ENCODE results near the gene OTUD4.
"Not testable (repeated sequence)": the region's sequence is repeated elsewhere in the genome, so short reads cannot be mapped to it uniquely, and the experiment has no call there.

The OTUD4 gene

DNA sequence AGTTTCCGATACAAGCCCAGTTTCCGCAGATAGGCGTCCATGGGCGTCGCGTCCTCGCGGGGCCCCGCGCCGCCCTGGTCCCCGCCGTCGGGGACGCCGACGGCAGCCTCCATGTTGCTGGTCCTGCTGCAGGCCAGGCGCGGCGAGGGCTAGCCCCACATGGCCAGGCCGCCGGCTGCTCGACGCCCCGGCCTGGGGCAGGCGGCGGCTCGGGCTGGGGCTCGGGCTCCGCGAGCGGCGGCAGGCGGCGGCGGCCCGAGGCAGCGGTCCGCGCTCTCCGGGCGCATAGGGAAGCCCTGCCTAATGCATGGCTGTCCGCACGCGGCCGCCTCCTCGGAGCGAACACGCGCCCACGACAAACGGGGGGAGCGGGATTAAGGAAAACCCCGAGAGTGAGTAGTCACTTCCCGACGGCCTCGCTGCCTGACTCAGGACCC lies 510 bp downstream of the OTUD4 start:
- not testable (repeated sequence) for DNase-seq (ENCODE audit: low read depth in 2 of 2)

DNA sequence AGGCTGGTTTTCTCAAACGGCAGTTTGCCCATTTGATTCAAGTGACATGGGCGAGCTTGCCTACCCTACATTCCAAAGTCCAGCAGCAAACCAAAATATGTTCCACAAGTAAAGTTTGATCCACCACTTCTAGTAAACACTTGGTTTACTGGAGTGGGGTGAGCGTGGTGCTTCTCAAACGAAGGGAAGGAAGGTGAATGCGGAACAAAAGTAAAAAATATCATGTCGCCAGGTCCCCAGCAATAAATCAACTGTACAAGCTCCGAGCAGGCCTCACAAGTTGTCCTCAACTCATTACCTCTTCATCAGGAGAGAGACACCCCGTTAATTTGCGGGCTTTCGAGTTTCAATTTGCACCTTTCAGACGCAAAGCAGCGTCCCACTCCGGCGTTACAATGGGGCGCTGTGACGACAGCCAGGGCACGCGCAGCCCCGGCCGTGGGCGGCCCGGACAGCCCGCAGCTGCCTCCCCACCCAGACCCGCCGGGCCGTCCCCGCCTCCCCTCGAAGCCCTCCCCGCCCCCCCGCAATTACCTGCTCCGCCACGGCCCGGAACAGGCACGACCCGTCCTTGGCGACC lies 1.0 kb downstream of the OTUD4 start:
- DNase-seq (ENCODE audit: low read depth in 2 of 2): peak; percentile 65 to 77

DNA sequence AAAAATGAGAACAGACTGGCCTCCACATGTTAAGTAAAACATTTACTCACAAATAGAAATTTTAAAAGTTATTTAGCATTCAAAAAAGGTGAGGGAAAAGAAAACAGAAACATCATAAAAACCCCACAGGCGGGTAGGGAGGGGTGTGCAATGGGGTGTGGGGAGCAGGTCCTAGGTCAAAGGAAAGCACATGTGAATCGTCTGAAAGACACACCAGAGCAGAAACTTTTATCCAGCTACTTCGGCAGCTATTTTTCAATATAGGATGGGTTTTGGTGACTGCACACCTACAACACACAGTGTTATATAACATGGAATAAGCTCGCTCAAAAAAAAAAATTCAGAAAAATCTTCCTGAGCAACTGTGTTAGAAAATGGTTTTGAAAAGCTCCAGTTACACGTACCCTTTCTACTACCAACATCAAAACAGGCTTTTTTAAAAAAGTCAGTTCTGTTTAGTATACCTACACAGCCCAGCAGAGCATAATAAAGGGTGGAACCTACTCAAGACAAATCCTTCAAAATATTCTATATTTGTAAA lies 1.6 kb downstream of the OTUD4 start:
- no peak for DNase-seq (ENCODE audit: low read depth in 2 of 2)

DNA sequence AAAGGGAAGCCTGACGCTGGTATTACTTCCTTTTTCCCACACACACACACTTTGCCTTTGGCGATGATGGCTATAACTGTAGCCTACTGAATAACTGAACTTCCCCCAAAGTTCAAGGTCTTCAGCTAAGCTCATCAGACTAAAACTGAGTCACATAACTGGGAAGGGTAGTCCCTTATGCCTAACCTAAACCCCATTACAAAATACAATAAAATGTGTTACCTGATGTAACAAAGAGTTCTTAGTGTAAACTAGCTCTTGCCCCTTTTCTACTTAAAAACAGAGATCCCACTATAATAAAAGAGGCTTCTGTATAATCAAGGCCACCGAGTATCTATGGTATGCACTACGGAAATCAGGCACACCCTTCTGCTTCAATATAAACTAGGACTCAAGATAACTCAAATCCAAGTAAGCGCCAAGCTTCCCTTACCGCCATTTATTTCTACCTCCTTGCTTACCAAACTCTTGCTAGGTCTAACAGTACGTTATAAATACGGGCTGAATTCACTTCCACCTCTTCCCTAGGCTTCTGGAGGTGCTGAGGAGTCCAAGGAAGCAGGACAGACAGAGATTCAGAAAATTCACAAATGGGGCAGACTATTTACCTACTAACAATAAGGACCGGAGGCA lies 2.4 kb downstream of the OTUD4 start:
- no peak for DNase-seq (ENCODE audit: low read depth in 2 of 2)

DNA sequence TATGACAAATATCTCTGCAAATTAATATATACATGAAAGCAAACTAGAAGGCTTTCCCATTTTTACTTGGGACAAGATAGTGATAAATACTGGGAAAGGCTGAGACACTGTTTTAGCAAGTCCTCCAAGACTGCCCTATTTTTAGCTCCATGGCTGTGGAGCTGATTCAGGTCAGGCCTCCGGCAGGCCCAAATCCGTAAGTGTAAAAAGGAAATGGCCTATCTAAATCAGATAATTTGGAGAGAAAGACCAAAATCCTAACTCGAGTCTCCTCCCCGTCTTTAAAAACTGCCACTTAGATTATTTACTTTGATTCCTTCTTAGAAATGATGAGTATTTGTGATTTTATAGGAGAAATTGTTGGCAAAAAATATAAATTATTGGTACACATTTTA lies 2.9 kb downstream of the OTUD4 start:
- no peak for DNase-seq (ENCODE audit: low read depth in 2 of 2)

DNA sequence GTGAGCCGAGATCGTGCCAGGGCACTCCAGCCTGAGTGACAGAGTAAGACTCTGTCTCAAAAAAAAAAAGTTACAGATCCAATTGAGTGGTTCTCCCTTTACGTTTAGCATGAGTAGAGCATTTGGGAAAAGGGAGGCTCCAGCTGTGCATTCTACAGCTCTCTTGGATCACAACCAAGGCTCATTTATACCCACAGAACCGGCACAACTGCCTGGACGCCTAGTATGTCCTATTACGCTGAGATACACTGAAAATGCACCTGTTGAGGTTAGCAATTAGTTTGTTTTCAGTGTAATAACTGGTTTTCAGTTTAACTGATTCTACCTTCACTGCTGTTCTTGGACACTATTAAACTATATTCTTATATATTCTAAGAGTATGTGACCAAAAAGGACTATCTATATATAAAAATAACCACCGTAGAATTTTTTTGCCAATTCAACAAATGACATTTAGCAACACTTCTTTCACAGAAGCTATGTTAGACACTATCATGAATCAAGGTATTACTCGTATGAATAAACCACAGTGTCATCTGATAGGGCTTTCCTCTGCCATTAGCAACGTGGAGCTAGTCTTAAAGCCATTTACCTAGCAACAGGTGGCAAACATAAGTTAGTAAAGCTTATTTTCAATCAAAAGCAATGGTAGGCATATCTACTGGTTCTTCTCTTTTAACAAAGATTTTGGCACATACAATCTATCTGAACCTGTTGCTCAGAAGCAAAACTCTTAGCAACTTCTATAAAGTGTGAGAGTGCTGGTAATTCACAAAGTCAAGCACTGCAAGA lies 3.6 kb downstream of the OTUD4 start:
- no peak for DNase-seq (ENCODE audit: low read depth in 2 of 2)

DNA sequence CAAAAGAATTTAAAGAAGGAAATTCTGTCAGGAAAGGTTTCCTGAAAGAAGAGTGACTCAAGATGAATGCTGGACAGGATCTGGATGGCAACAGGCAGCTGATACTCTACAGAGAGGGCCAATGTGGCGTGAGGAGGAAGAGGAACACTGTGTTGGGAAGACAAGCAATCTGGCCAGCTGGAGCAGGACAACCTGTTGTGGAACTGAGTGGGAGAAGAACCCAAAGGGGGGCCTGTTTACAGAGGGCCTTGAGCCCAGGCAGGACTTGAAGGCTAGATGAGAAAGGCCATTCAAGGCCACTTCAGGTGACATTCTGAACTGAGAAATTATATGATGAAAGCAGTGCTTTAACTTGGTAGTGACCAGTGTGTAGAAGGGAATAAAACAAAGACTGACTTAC lies 8.5 kb downstream of the OTUD4 start:
- no peak for DNase-seq (ENCODE audit: low read depth in 2 of 2)

DNA sequence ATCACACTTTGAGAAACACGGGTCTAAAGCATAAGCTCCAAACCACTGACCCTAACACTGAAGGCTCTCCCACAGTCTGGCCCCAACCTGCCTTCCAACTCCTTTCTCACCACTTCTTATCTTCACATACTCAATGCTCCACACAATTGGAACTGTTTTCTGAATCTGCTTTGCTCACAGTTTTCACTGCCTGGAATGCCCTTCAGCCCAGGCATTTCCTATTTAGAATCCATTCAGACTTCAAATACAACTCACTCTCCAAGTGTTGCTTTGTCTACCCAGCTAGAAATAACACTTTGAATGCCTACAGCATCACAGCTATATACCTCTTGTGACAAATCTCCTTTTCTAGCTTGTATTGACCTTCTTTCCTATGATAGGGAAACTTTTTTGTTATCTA lies 10.2 kb downstream of the OTUD4 start:
- no peak for DNase-seq (ENCODE audit: low read depth in 2 of 2)

DNA sequence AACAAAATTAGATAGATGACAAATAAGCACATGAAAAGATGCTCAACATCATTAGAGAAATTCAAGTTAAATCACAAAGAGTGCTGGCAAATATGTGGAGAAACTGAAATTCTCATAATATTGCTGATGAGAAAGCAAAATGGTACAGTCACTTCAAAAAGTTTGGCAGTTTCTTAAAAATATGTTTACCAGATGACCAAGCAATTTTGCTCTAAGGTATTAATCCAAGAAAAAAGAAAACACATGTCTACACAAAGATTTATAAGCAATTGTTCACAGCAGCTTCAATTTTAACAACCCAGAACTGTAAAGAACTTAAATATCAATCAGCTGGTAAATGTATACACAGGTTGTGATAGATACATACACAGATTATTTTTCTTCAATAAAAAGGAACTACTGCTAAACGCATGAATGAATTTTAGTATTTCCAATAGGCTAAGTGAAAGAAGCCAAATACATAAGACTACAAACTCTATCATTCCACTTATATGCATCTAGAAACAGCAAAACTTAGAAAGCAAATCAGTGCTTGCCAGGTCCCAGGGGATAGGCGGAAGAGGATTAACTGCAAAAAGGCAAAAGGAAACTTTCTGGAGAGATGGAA lies 11.7 kb downstream of the OTUD4 start:
- no peak for DNase-seq (ENCODE audit: low read depth in 2 of 2)

DNA sequence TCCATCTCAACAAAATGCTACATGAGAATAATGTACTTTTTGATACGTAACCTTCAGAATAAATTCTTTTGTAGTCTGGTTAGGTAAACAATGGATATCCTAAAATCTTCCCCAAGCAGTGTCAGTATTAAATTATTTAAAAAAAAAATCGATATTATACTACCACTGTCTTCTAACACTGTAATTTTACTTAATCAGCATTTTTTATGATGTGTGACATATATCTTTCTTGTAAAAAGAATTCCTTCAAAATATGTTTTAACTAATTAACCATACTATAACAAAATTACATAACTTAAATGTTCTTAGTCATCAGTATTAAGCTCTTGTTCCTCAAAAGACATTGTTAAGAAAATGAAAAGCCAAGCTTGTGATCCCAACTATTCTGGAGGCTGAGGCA lies 12.5 kb downstream of the OTUD4 start:
- no peak for DNase-seq (ENCODE audit: low read depth in 2 of 2)

DNA sequence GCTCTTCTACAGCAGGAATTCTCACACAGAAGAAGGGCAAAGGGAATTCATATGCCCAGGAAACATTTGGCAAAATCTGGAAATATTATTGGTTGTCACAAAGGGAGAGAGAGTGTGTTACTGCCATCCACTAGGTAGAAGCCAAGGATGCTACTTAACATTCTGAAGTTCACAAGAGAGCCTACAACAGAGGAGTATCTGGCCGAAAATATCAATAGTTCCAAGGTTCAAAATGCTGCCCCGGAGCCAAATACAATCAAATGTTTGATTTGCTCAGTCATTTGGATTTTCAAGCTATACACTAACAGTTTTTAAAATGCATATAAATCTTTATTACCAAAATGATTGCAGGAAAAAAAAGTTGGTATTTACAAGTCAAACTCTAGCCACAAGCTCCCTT lies 18.8 kb downstream of the OTUD4 start:
- no peak for DNase-seq (ENCODE audit: low read depth in 2 of 2)

DNA sequence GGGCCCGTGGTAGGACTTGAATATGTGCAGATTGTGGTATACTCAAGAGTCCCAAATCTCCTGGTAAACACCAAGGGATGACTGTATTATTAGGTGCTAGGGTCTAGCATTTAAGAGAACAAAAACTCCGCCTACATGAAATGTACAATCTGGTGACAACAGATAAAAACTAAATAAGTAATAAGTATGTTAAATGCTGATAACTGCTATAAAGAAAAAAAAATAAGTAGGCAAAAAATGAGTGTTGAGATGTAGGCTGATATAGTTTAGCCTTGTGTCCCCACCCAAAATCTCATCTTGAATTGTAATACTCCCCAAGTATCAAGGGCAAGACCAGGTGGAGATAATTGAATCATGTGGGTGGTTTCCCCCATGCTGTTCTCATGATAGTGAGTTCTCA lies 23.4 kb downstream of the OTUD4 start:
- DNase-seq (ENCODE audit: low read depth in 2 of 2): no peak

DNA sequence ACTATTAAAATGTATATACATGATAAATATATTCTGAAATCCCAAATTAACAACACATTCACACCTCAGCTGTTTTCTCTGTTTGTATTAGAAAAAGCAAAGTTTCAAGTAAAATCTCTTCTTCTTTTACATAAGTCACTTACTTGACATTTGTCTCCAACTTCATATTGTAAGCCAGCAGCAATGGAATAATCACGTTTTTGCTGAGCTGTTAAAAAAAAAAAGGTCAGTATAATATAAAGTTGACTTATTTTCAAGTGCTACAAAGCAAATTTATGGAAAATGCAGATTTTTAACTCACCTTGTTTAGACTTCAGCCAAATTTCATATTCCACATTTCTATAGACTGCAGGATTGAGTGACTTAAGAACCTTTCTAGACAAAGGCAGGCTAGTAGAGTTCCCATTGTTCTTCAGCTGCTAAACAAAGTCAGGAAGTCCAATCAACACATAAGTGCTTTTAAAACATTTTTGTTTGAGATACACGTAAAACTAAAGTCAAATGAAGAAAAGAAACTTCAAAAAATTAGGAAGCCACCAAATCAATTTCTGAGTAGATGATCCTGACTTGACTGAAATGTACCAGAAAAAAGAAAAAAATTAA lies 25.0 kb downstream of the OTUD4 start:
- no peak for DNase-seq (ENCODE audit: low read depth in 2 of 2)

DNA sequence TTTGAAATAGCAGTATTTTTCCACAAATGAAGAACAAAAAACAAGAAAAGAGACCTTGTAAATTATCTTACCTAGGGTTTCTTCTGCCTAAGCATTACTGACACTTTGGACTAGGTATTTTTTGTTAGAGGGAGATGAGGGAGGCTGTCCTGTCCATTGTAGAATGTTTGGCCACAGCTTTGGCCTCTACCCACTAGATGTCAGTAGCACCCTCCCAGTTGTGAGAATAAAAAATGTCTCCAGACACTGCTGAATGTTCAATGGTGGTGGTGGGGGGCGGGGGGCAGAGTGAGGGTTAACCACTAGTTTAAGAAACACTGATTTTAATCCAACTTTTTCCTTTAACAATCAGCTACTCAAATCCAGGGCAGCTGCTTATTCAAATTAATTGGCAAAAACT lies 25.8 kb downstream of the OTUD4 start:
- no peak for DNase-seq (ENCODE audit: low read depth in 2 of 2)

DNA sequence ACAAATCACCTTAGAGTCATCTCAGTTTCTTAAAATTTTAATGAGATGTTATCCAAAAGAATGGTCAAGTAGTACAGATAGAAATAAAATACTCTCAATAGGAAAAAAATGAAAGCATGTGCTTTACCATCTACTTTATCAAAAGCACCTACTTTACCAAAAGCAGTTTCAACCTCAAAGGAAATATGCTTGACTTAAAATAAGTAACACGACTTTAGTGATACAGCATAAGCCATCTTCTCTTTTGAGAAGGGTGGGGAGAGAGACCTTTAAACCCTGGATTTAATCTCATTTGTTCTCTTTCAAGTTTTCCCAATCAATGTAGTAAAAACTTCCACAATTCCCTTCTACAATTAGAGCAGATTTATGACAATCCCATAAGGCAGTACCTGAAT lies 26.5 kb downstream of the OTUD4 start:
- no peak for DNase-seq (ENCODE audit: low read depth in 2 of 2)

DNA sequence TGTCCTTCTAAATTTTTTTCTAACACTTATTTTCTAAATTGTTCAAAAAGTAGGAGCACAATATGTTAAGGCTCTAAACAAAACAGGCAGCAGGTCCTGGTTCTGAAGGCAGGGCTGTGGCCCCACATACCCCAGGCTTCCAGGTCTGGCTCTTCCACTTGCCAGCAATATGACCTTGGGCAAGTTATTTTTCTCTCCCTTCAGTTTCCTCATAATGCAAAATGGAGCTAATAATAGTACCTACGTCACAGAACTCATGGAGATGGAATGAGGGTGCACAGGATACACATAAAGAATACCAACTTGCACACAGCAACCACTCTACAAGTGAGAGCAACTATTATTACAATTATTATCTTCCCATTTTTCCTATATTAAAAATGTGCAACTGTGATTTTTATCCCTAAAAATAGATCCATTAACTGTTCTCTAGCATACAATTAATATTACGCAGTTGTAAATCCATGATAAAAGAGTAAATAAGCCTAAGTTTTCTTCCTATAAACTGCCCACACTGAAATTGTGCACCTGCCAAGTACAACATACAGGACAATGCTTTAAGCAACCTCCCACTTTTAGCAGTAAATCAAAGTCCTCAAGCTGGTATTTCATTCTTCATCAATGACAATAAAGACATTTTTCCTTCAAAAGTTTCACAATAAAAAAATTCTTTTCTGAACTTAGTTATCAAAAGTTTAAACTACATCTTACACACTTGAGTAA lies 27.0 kb downstream of the OTUD4 start:
- no peak for DNase-seq (ENCODE audit: low read depth in 2 of 2)

DNA sequence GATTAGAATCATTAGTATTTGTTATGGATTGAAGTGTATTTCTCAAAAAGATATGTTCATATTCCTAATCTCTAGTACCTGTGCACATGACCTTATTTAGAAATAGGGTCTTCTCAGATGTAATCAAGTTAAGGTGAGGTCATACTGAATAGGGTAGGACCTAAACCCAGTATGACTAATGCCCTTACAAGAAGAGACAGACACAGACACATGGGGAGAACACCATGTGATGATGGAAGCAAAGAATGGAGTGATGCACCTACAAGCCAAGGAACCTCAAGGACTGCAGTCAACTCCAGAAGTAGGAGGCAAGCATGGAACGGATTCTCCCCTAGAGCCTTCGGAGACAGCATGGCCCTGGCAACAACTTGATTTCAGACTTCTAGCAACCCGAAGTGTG lies 31.4 kb downstream of the OTUD4 start:
- DNase-seq (ENCODE audit: low read depth in 2 of 2): no peak

DNA sequence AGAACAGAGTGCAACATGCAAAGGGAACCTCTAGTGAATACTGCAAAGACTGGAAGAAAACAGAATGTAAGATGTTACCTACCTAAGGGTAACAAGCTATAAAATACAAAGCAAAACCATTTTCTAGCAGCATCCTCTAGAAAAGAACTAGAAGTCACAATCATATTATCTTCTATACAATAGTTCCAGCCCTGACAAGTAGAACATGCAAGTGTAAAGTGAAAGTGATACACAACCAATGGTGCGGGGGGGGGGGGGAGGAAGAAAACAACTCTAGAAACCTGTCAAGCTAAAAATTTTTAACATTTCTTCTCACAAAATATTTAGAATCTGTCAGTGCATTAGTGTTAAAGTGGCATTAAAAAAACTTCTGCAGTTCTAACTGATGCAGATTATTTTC lies 44.2 kb downstream of the OTUD4 start:
- not testable (repeated sequence) for DNase-seq (ENCODE audit: low read depth in 2 of 2)

DNA sequence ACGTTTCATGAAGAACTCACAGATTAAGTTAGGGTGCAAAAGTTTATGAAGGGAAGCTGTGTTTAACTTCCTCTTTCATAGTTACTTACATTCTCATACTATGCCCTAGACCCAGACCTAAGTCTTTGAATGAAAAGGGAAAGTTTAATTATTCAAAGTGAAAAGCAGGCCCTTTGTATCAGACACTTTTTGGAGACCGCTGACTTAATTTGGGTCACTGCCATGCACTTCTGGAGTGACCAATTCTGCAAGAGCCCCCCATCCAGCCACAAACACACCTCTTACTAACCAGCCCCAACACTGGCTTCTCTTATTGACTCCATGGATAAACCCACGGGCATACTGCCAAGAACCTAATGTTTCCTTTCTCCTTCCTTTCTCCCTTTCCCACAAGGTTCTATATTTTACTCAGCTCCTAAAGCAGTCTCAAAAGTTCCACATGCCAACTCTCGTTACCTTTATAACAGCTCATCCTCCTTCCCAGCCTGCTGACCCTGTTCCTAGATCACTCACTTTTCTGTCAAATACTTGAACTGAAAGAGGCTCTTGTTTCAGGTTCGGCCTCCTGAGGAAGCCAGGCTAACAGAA lies 47.8 kb downstream of the OTUD4 start:
- DNase-seq (ENCODE audit: low read depth in 2 of 2): no peak

DNA sequence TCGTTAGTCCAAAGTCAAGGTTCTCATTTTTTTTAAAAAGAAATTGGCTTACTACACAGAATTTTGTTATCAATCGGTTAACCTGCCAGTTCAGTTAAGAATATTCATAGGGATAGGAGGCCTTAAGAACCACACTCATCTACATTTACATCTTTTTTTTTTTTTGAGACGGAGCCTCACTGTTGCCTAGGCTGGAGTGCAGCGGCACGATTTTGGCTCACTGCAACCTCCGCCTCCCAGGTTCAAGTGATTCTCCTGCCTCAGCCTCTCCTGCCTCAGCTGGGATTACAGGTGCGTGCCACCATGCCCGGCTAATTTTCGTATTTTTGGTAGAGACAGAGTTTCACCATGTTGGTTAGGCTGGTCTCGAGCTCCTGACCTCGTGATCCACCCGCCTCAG lies 48.5 kb downstream of the OTUD4 start:
- no peak for DNase-seq (ENCODE audit: low read depth in 2 of 2)

DNA sequence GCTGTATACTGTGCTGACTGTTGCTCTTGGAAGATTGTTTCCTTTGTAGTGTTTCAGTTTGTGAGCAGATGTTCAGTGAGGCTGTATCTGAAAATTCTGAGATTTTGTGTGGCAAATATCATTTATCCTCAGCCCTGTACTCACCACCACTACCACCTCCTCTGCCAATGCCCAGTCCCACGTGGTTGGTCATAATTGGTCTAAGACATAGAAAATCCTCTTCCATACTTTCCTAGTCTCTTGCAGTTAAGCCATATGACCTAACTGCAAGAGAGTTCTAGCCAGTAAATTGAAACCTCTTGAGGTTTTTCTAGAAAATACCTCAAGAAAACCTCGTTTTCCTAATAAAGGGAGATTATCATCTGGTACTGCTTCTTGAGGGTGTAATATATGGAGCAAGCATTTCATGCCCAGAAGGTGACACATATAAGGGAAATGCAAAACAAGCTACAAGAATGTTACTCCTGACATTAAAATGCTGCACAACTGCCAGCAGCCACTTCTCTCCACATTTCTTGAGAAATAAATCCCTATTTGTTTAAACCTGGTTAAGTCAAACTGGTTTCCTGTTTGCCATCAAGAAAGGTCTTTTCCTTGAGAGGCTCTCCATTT lies 49.5 kb downstream of the OTUD4 start:
- no peak for DNase-seq (ENCODE audit: low read depth in 2 of 2)
